ENCODE data around the gene USP6NL. TPM values are rescaled to one million over a fixed set of nuclear protein-coding genes. Genes with fewer than 3 reads are reported as not detected.

The USP6NL gene
- total and polyA plus RNA-seq, 2 of the 13 experiments (the other 11 are each of a cell fraction or from before 2014, with no cell fraction given): 10.5 to 22.9 TPM

DNA sequence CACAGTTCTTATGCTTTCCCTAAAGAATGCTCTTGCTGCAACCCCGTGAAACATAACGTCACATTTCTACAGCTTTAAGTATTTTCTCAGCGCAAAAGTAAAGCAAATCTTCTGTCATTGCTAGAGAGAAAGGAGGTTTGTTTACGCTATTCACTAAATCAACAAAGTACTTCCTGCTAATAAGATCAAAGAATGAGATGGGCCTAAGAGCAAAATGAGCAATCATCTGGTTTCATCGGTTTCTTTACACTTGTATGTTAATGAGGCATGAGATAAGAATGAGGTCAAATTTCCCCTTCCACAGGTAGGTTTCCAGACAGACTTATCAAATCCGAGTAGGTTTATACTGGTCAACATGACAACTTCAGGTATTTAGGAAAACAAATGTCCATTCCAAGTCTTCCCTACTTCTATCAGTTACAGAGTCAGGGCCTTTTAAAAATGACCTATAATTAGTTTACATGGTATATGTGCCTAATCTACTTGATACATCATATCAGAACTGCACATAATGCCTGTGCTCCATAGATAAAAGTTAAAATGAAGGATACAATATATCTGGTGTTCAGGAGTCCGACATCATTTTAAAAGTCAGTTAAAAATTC is 8.4 kb downstream of the USP6NL start (continued):
- TF ChIP-seq, protein P1, sequence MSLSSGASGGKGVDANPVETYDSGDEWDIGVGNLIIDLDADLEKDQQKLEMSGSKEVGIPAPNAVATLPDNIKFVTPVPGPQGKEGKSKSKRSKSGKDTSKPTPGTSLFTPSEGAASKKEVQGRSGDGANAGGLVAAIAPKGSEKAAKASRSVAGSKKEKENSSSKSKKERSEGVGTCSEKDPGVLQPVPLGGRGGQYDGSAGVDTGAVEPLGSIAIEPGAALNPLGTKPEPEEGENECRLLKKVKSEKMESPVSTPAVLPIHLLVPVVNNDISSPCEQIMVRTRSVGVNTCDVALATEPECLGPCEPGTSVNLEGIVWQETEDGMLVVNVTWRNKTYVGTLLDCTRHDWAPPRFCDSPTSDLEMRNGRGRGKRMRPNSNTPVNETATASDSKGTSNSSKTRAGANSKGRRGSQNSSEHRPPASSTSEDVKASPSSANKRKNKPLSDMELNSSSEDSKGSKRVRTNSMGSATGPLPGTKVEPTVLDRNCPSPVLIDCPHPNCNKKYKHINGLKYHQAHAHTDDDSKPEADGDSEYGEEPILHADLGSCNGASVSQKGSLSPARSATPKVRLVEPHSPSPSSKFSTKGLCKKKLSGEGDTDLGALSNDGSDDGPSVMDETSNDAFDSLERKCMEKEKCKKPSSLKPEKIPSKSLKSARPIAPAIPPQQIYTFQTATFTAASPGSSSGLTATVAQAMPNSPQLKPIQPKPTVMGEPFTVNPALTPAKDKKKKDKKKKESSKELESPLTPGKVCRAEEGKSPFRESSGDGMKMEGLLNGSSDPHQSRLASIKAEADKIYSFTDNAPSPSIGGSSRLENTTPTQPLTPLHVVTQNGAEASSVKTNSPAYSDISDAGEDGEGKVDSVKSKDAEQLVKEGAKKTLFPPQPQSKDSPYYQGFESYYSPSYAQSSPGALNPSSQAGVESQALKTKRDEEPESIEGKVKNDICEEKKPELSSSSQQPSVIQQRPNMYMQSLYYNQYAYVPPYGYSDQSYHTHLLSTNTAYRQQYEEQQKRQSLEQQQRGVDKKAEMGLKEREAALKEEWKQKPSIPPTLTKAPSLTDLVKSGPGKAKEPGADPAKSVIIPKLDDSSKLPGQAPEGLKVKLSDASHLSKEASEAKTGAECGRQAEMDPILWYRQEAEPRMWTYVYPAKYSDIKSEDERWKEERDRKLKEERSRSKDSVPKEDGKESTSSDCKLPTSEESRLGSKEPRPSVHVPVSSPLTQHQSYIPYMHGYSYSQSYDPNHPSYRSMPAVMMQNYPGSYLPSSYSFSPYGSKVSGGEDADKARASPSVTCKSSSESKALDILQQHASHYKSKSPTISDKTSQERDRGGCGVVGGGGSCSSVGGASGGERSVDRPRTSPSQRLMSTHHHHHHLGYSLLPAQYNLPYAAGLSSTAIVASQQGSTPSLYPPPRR (CRISPR knock-in tag; IDR thresholded peaks at IDR 0.05; ENCODE audit: borderline replicate concordance): peak; percentile 58; the same call in 1 of the 2 replicates
- no peak for TF ChIP-seq ZNF441 (CRISPR knock-in tag; IDR thresholded peaks at IDR 0.05; ENCODE audit: borderline replicate concordance)
- no peak for TF ChIP-seq ZNF558 (CRISPR knock-in tag; IDR thresholded peaks at IDR 0.05; ENCODE audit: borderline replicate concordance)
- TF ChIP-seq, protein P2, sequence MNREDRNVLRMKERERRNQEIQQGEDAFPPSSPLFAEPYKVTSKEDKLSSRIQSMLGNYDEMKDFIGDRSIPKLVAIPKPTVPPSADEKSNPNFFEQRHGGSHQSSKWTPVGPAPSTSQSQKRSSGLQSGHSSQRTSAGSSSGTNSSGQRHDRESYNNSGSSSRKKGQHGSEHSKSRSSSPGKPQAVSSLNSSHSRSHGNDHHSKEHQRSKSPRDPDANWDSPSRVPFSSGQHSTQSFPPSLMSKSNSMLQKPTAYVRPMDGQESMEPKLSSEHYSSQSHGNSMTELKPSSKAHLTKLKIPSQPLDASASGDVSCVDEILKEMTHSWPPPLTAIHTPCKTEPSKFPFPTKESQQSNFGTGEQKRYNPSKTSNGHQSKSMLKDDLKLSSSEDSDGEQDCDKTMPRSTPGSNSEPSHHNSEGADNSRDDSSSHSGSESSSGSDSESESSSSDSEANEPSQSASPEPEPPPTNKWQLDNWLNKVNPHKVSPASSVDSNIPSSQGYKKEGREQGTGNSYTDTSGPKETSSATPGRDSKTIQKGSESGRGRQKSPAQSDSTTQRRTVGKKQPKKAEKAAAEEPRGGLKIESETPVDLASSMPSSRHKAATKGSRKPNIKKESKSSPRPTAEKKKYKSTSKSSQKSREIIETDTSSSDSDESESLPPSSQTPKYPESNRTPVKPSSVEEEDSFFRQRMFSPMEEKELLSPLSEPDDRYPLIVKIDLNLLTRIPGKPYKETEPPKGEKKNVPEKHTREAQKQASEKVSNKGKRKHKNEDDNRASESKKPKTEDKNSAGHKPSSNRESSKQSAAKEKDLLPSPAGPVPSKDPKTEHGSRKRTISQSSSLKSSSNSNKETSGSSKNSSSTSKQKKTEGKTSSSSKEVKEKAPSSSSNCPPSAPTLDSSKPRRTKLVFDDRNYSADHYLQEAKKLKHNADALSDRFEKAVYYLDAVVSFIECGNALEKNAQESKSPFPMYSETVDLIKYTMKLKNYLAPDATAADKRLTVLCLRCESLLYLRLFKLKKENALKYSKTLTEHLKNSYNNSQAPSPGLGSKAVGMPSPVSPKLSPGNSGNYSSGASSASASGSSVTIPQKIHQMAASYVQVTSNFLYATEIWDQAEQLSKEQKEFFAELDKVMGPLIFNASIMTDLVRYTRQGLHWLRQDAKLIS (CRISPR knock-in tag; IDR thresholded peaks at IDR 0.05): no peak
- no peak for TF ChIP-seq ZNF251 (CRISPR knock-in tag; IDR thresholded peaks at IDR 0.05)
- no peak for TF ChIP-seq IRX3 (CRISPR knock-in tag; IDR thresholded peaks at IDR 0.05; ENCODE audit: borderline replicate concordance, low read depth)
- peak; percentile 98 for TF ChIP-seq ELF3 (CRISPR knock-in tag; IDR thresholded peaks at IDR 0.05)
- TF ChIP-seq ZNF619 (CRISPR knock-in tag; IDR thresholded peaks at IDR 0.05): no peak
- TF ChIP-seq EEA1 (CRISPR knock-in tag; IDR thresholded peaks at IDR 0.05; ENCODE audit: borderline replicate concordance): no peak
- no peak for TF ChIP-seq XBP1 (CRISPR knock-in tag; IDR thresholded peaks at IDR 0.05)
- peak; percentile 67 for TF ChIP-seq NR2F6 (IDR thresholded peaks at IDR 0.05)
- TF ChIP-seq NR2F6 (CRISPR knock-in tag; IDR thresholded peaks at IDR 0.05): peak; percentile 84
- no peak for TF ChIP-seq XRCC5 (optimal IDR thresholded peaks at IDR 0.05; ENCODE audit: low read length)
- no peak for TF ChIP-seq HCFC1 (IDR thresholded peaks at IDR 0.05; ENCODE audit: low read depth, low read length)
- TF ChIP-seq ZNF225 (CRISPR knock-in tag; IDR thresholded peaks at IDR 0.05): no peak
- no peak for TF ChIP-seq ZBED4 (CRISPR knock-in tag; IDR thresholded peaks at IDR 0.05; ENCODE audit: borderline replicate concordance)
- TF ChIP-seq ZNF660 (CRISPR knock-in tag; IDR thresholded peaks at IDR 0.05; ENCODE audit: borderline replicate concordance, low read depth): no peak

Data from HepG2 (cell line).